Measurements from ENCODE around the gene MAML3.

The MAML3 gene

GRCh38 chr4:139767585-139767984 is 386.4 kb downstream of the MAML3 start:
- DNase-seq, result no peak

GRCh38 chr4:139767168-139767567 is 386.8 kb downstream of the MAML3 start:
- no peak for DNase-seq

GRCh38 chr4:139764686-139765310 is 389.2 kb downstream of the MAML3 start:
- no peak for DNase-seq

- DNase-seq, result no peak
Observed at GRCh38 chr4:139764182-139764581, 389.8 kb downstream of the MAML3 start.

GRCh38 chr4:139763672-139764071 is 390.3 kb downstream of the MAML3 start:
- no peak for DNase-seq

- no peak for DNase-seq
Observed at GRCh38 chr4:139763205-139763604, 390.8 kb downstream of the MAML3 start.

GRCh38 chr4:139762720-139763119 is 391.3 kb downstream of the MAML3 start:
- DNase-seq, result no peak

GRCh38 chr4:139761461-139761860 is 392.5 kb downstream of the MAML3 start:
- DNase-seq, result no peak

GRCh38 chr4:139760567-139760966 is 393.4 kb downstream of the MAML3 start:
- DNase-seq, result no peak

GRCh38 chr4:139759097-139759496 is 394.9 kb downstream of the MAML3 start:
- no peak for DNase-seq

- no peak for DNase-seq
Observed at GRCh38 chr4:139756391-139757180, 397.4 kb downstream of the MAML3 start.

- DNase-seq, result no peak
Observed at GRCh38 chr4:139754938-139755337, 399.0 kb downstream of the MAML3 start.

- no peak for DNase-seq
Observed at GRCh38 chr4:139753686-139754085, 400.3 kb downstream of the MAML3 start.

GRCh38 chr4:139749835-139750498 is 404.0 kb downstream of the MAML3 start:
- no peak for DNase-seq

- no peak for DNase-seq
Observed at GRCh38 chr4:139749338-139749737, 404.6 kb downstream of the MAML3 start.

- no peak for DNase-seq
Observed at GRCh38 chr4:139746431-139747171, 407.4 kb downstream of the MAML3 start.

- DNase-seq, result no peak
Observed at GRCh38 chr4:139745111-139745639, 408.8 kb downstream of the MAML3 start.

- DNase-seq, result no peak
Observed at GRCh38 chr4:139744232-139744631, 409.8 kb downstream of the MAML3 start.

- no peak for DNase-seq
Observed at GRCh38 chr4:139743027-139743426, 411.0 kb downstream of the MAML3 start.

GRCh38 chr4:139740531-139741041 is 413.4 kb downstream of the MAML3 start:
- no peak for DNase-seq

- DNase-seq, result no peak
Observed at GRCh38 chr4:139740121-139740520, 413.9 kb downstream of the MAML3 start.

GRCh38 chr4:139738846-139739613 is 415.0 kb downstream of the MAML3 start:
- DNase-seq, result no peak
